DOHH2 (cell line): ENCODE data around the gene PLA2G4F.

ENCODE experiments used
- EZH2phosphoT487 ChIP-seq: fragments of 200-600 bp; sonication (generic); IDR thresholded peaks from 2 replicates; pipeline ENCODE4 v1.6.1; 2017; ENCODE audit warnings: borderline replicate concordance, mild to moderate bottlenecking, antibody characterized with exemption, low read length, moderate library complexity, mixed read lengths
- TF ChIP-seq, protein P1 (sequence below): fragments of 200-600 bp; sonication (generic); IDR thresholded peaks from one replicate; pipeline ENCODE4 v1.5.1; 2014; ENCODE audit warnings: antibody characterized with exemption, mild to moderate bottlenecking, low read depth, low read length; ENCODE audit not compliant: poor library complexity, severe bottlenecking

DNA sequence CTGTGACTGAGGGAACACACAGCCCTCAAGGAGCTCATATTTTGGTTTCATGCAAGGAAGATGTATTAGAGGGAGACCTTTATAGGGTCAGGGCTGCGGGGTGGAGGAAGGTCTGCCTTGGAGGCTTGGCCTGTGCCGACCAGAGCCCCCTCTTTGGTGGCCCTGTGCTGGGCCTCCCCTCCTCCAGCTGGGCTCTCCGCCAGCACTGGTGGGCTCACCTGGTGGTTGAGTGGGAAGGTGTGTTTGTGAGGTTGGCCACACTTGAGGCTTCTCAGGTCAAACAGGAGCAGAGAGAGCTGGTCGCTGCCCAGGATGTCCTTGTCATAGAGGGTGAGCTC lies 2.6 kb downstream of the PLA2G4F start:
- TF ChIP-seq, protein P1, sequence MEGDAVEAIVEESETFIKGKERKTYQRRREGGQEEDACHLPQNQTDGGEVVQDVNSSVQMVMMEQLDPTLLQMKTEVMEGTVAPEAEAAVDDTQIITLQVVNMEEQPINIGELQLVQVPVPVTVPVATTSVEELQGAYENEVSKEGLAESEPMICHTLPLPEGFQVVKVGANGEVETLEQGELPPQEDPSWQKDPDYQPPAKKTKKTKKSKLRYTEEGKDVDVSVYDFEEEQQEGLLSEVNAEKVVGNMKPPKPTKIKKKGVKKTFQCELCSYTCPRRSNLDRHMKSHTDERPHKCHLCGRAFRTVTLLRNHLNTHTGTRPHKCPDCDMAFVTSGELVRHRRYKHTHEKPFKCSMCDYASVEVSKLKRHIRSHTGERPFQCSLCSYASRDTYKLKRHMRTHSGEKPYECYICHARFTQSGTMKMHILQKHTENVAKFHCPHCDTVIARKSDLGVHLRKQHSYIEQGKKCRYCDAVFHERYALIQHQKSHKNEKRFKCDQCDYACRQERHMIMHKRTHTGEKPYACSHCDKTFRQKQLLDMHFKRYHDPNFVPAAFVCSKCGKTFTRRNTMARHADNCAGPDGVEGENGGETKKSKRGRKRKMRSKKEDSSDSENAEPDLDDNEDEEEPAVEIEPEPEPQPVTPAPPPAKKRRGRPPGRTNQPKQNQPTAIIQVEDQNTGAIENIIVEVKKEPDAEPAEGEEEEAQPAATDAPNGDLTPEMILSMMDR = no peak
- no peak for TF ChIP-seq EZH2phosphoT487
